IMR-90 (cell line): ENCODE data around the gene CORO1C. TPM values are rescaled to one million over a fixed set of nuclear protein-coding genes. Genes with fewer than 3 reads are reported as not detected.
A peak's percentile ranks its signal among the peaks of the same experiment; 100 is the strongest.

Experiments used
- ATAC-seq: fragments of 200-7000 bp; cut with Tn5 transposase; 2 replicates; pipeline ENCODE4 v1.9.1; 2020; ENCODE audit warnings: low read depth, mild to moderate bottlenecking, moderate library complexity
- BruUV-seq: library from RNA; stranded (reverse); fragments of 400-500 nt; replicated peaks from 2 replicates; lab custom pipeline; 2021; lab: Mats Ljungman, UMichigan
- CTCF ChIA-PET: fragments of 300-600 bp; formaldehyde crosslinking; extraction: SDS; loops from one replicate; lab custom pipeline; 2021; ENCODE audit warnings: antibody characterized with exemption; lab: Yijun Ruan, JAX
- POLR2A ChIA-PET: fragments of 300-600 bp; sonication (Branson Sonifier 250); formaldehyde crosslinking; loops from one replicate; lab custom pipeline; 2022; ENCODE audit warnings: antibody characterized with exemption; ENCODE audit not compliant: unreplicated experiment; lab: Charles Lee
- DNase-seq: peaks from one replicate; pipeline ENCODE4 v3.0.0; 2013
- H2AFZ ChIP-seq: replicated peaks from 2 replicates; pipeline ENCODE3; 2013; ENCODE audit warnings: low read length, mild to moderate bottlenecking; ENCODE audit not compliant: poor library complexity
- H2AK5ac ChIP-seq: 2 replicates; pipeline ENCODE4 v1.6.1; 2013; ENCODE audit warnings: low read depth, low read length, inconsistent platforms
- H2AK9ac ChIP-seq: replicated peaks from 2 replicates; pipeline ENCODE3; 2013; ENCODE audit warnings: mild to moderate bottlenecking, low read depth, low read length, moderate library complexity; ENCODE audit not compliant: poor library complexity
- H2BK120ac ChIP-seq: 2 replicates; pipeline ENCODE4 v1.6.1; 2013; ENCODE audit warnings: low read depth, low read length, inconsistent platforms
- H2BK15ac ChIP-seq: 3 replicates; pipeline ENCODE4 v1.6.1; 2013; ENCODE audit warnings: low read depth, low read length, inconsistent platforms
- H2BK20ac ChIP-seq: 2 replicates; pipeline ENCODE4 v1.6.1; 2013; ENCODE audit warnings: low read depth, mild to moderate bottlenecking, inconsistent platforms, low read length, moderate library complexity
- H2BK5ac ChIP-seq: 2 replicates; pipeline ENCODE4 v1.6.1; 2013; ENCODE audit warnings: mild to moderate bottlenecking, low read depth, low read length, inconsistent platforms; ENCODE audit not compliant: poor library complexity, severe bottlenecking
- H3K14ac ChIP-seq: replicated peaks from 2 replicates; pipeline ENCODE4 v1.6.1; 2013; ENCODE audit warnings: low read depth, low read length, inconsistent platforms
- H3K18ac ChIP-seq: 2 replicates; pipeline ENCODE4 v1.6.1; 2013; ENCODE audit warnings: low read depth, low read length, control low read depth
- H3K23ac ChIP-seq: 2 replicates; pipeline ENCODE4 v1.6.1; 2013; ENCODE audit warnings: low read depth, low read length, inconsistent platforms
- H3K27ac ChIP-seq: 2 replicates; pipeline ENCODE4 v1.5.1; 2013; ENCODE audit warnings: mild to moderate bottlenecking, control low read depth, low read length; ENCODE audit not compliant: insufficient read depth
- H3K27me3 ChIP-seq: 2 replicates; pipeline ENCODE4 v1.6.1; 2013; ENCODE audit warnings: low read length; ENCODE audit not compliant: control insufficient read depth, insufficient read depth
- H3K36me3 ChIP-seq: 2 replicates; pipeline ENCODE4 v1.6.1; 2013; ENCODE audit warnings: low read length, mixed read lengths; ENCODE audit not compliant: control insufficient read depth, insufficient read depth
- H3K4ac ChIP-seq: 2 replicates; pipeline ENCODE4 v1.6.1; 2013; ENCODE audit warnings: low read depth, low read length, inconsistent platforms
- H3K4me1 ChIP-seq: 2 replicates; pipeline ENCODE4 v1.6.1; 2013; ENCODE audit warnings: low read length, mixed read lengths; ENCODE audit not compliant: control insufficient read depth, insufficient read depth
- H3K4me2 ChIP-seq: 2 replicates; pipeline ENCODE4 v1.6.1; 2013; ENCODE audit warnings: low read depth, mild to moderate bottlenecking, control low read depth, low read length, moderate library complexity
- H3K4me3 ChIP-seq: 2 replicates; pipeline ENCODE4 v1.5.1; 2013; ENCODE audit warnings: low read depth, mild to moderate bottlenecking, control low read depth, low read length, moderate library complexity; ENCODE audit not compliant: insufficient read depth
- H3K56ac ChIP-seq: 2 replicates; pipeline ENCODE4 v1.6.1; 2013; ENCODE audit warnings: low read length, inconsistent platforms; ENCODE audit not compliant: insufficient read depth; ENCODE audit errors: extremely low read depth
- H3K79me1 ChIP-seq, 2 experiments: 2 replicates each; pipeline ENCODE4 v1.6.1; 2013; ENCODE audit warnings: low read length in 2 of 2, inconsistent platforms in 1 of 2, low read depth in 1 of 2
- H3K9ac ChIP-seq: 2 replicates; pipeline ENCODE4 v1.6.1; 2013; ENCODE audit warnings: low read depth, low read length, control low read depth
- H3K9me1 ChIP-seq: 2 replicates; pipeline ENCODE4 v1.6.1; 2013; ENCODE audit warnings: low read length, inconsistent platforms; ENCODE audit not compliant: insufficient read depth
- H3K9me3 ChIP-seq: 2 replicates; pipeline ENCODE4 v1.6.1; 2013; ENCODE audit warnings: low read length; ENCODE audit not compliant: control insufficient read depth, insufficient read depth
- H4K20me1 ChIP-seq: 2 replicates; pipeline ENCODE4 v1.6.1; 2013; ENCODE audit warnings: low read length, inconsistent platforms; ENCODE audit not compliant: insufficient read depth
- H4K5ac ChIP-seq: 2 replicates; pipeline ENCODE4 v1.6.1; 2013; ENCODE audit warnings: mild to moderate bottlenecking, low read depth, low read length, control low read depth
- H4K8ac ChIP-seq, 2 experiments: 2 replicates each; pipeline ENCODE4 v1.6.1; 2013; ENCODE audit warnings: low read depth in 2 of 2, low read length in 2 of 2, control low read depth in 1 of 2, inconsistent platforms in 1 of 2
- H4K91ac ChIP-seq: 2 replicates; pipeline ENCODE4 v1.6.1; 2013; ENCODE audit warnings: low read depth, low read length, inconsistent platforms; ENCODE audit not compliant: insufficient read depth
- BHLHE40 ChIP-seq: fragments of 150-350 bp; IDR thresholded peaks from 2 replicates; pipeline ENCODE4 v1.6.1; 2016; ENCODE audit warnings: mild to moderate bottlenecking, low read depth, low read length
- CEBPB ChIP-seq: IDR thresholded peaks from 2 replicates; pipeline ENCODE4 v1.6.1; 2012; ENCODE audit warnings: low read depth, low read length, improper control_type of control experiment
- CHD1 ChIP-seq: IDR thresholded peaks from 2 replicates; pipeline ENCODE4 v1.6.1; 2012; ENCODE audit warnings: low read depth, low read length, improper control_type of control experiment
- CTCF ChIP-seq: conservative IDR thresholded peaks from 2 replicates; pipeline ENCODE4 v1.5.1; 2012; ENCODE audit warnings: mild to moderate bottlenecking, low read depth, low read length, improper control_type of control experiment
- FOS ChIP-seq: fragments of 150-350 bp; IDR thresholded peaks from 2 replicates; pipeline ENCODE4 v1.6.1; 2016; ENCODE audit warnings: low read depth, low read length
- MAFK ChIP-seq: IDR thresholded peaks from 2 replicates; pipeline ENCODE4 v1.6.1; 2012; ENCODE audit warnings: low read depth, low read length, improper control_type of control experiment
- MAZ ChIP-seq: IDR thresholded peaks from 2 replicates; pipeline ENCODE4 v1.6.1; 2012; ENCODE audit warnings: low read depth, mild to moderate bottlenecking, low read length, improper control_type of control experiment, moderate library complexity, borderline replicate concordance
- MXI1 ChIP-seq: IDR thresholded peaks from 2 replicates; pipeline ENCODE4 v1.6.1; 2012; ENCODE audit warnings: low read depth, mild to moderate bottlenecking, low read length, moderate library complexity, borderline replicate concordance
- NFE2L2 ChIP-seq: fragments of 150-350 bp; IDR thresholded peaks from 2 replicates; pipeline ENCODE4 v1.6.1; 2016; ENCODE audit warnings: low read depth, mild to moderate bottlenecking, low read length
- POLR2A ChIP-seq: IDR thresholded peaks from 2 replicates; pipeline ENCODE4 v1.6.1; 2012; ENCODE audit warnings: mild to moderate bottlenecking, low read depth, low read length
- RAD21 ChIP-seq: IDR thresholded peaks from 2 replicates; pipeline ENCODE4 v1.6.1; 2012; ENCODE audit warnings: low read length, improper control_type of control experiment
- RCOR1 ChIP-seq: IDR thresholded peaks from 2 replicates; pipeline ENCODE4 v1.6.1; 2012; ENCODE audit warnings: mild to moderate bottlenecking, low read length, improper control_type of control experiment; ENCODE audit not compliant: insufficient replicate concordance
- RFX5 ChIP-seq: IDR thresholded peaks from 2 replicates; pipeline ENCODE4 v1.8.0; 2012; ENCODE audit warnings: low read depth, mild to moderate bottlenecking, low read length, moderate library complexity
- SMC3 ChIP-seq: fragments of 150-350 bp; IDR thresholded peaks from 2 replicates; pipeline ENCODE4 v1.6.1; 2016; ENCODE audit warnings: low read depth, mild to moderate bottlenecking, antibody characterized with exemption, low read length, moderate library complexity
- dilution Hi-C: fragments of 300-500 bp; cut with HindIII; formaldehyde crosslinking; loops from one replicate; pipeline ENCODE4 v1.14.3; 2018; ENCODE audit warnings: low sequenced_read_pairs; ENCODE audit not compliant: unreplicated experiment
- in situ Hi-C: fragments of 300-500 bp; cut with MboI; formaldehyde crosslinking; loops from 3 replicates; pipeline ENCODE4 v1.14.3; 2019; ENCODE audit warnings: low sequenced_read_pairs, inconsistent platforms, mixed read lengths
- intact Hi-C: fragments of 100-400 bp; cut with micrococcal nuclease; formaldehyde crosslinking; loops from 2 replicates; pipeline ENCODE4 v1.10.0; 2022
- polyA plus RNA-seq, 3 experiments: library from polyadenylated mRNA; depleted of rRNA; stranded (reverse); fragments of >200 nt; gene quantifications; 2 replicates each; pipeline ENCODE4 v1.2.3, GENCODE V29; 2012; ENCODE audit warnings: low replicate concordance in 1 of 3
- total RNA-seq: library from RNA; depleted of rRNA; stranded (reverse); fragments of >200 nt; gene quantifications from 2 replicates; pipeline ENCODE4 v1.2.3, GENCODE V29; 2012
- TF ChIP-seq, protein P1 (sequence below): fragments of 150-350 bp; IDR thresholded peaks from 2 replicates; pipeline ENCODE4 v1.6.1; 2016; ENCODE audit warnings: low read depth, mild to moderate bottlenecking, low read length, moderate library complexity, borderline replicate concordance
- TF ChIP-seq, protein P2 (sequence below): fragments of 150-350 bp; IDR thresholded peaks from 2 replicates; pipeline ENCODE4 v1.6.1; 2017; ENCODE audit warnings: mild to moderate bottlenecking, antibody characterized with exemption, low read length, low read depth

Gene CORO1C
- total and polyA plus RNA-seq, 2 of the 4 experiments (the other 2 are of a cell fraction) = 675 to 1,100 TPM

GRCh38 chr12:108690191-108690518 lies 41.2 kb downstream of the CORO1C start:
- Histone ChIP-seq H4K20me1 (peaks cover 56% of the 10 kb centered on the region), H2AFZ (no peak overlapping the region), H3K4ac (peak overlapping the region; percentile 94), H3K4me1 (peaks cover 40% of the 10 kb centered on the region), H3K36me3 (peaks cover 11% of the 10 kb centered on the region), H3K79me1 (peaks cover 8 to 41% of the 10 kb centered on the region in 2 experiments; a peak in 3 of 4 replicates), H2AK5ac (peak overlapping the region; percentile 56), H2BK120ac (peak overlapping the region; percentile 97), H2BK20ac (peak overlapping the region; percentile 73), H2BK15ac (peak overlapping the region; percentile 61; the same call in 1 of the 3 replicates), H3K9ac (peak overlapping the region; percentile 90), H3K4me2 (peak overlapping the region; percentile 80), H2BK5ac (peak overlapping the region; percentile 98), H4K91ac (peak overlapping the region; percentile 70), H3K18ac (peak overlapping the region; percentile 64), H3K23ac (peak overlapping the region; percentile 78), H3K4me3 (no peak overlapping the region), H3K9me3 (no peaks in the 10 kb centered on the region), H4K5ac (peak overlapping the region; percentile 76), H3K9me1 (peaks cover 13% of the 10 kb centered on the region), H3K27ac (peak overlapping the region; percentile 96), H3K56ac (peak overlapping the region; percentile 89), H3K14ac (peak overlapping the region; percentile 91), H4K8ac (peak overlapping the region; percentile 82 to 99), H3K27me3 (no peaks in the 10 kb centered on the region), H2AK9ac (peak overlapping the region; percentile 18)
- intact Hi-C loops (no loop called here), dilution Hi-C loops (no loop called here), in situ Hi-C loops (no loop called here)
- CTCF ChIA-PET = interaction anchor here (0.6 to 1.6 kb wide), 5 partner anchors 13 to 259 kb away, joined by 3 to 5 read pairs (median 3); no protein-coding TSS in a partner anchor
- no TSS peak for BruUV-seq
- TF ChIP-seq MXI1 (no peak), CTCF (no peak), FOS (no peak), SMC3 (no peak), RAD21 (no peak), NFE2L2 (no peak), MAZ (no peak), MAFK (no peak), BHLHE40 (no peak), POLR2A (no peak), RCOR1 (no peak), CEBPB (no peak), RFX5 (no peak), CHD1 (no peak)
- TF ChIP-seq, protein P1, sequence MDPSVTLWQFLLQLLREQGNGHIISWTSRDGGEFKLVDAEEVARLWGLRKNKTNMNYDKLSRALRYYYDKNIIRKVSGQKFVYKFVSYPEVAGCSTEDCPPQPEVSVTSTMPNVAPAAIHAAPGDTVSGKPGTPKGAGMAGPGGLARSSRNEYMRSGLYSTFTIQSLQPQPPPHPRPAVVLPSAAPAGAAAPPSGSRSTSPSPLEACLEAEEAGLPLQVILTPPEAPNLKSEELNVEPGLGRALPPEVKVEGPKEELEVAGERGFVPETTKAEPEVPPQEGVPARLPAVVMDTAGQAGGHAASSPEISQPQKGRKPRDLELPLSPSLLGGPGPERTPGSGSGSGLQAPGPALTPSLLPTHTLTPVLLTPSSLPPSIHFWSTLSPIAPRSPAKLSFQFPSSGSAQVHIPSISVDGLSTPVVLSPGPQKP = no peak
- TF ChIP-seq, protein P2, sequence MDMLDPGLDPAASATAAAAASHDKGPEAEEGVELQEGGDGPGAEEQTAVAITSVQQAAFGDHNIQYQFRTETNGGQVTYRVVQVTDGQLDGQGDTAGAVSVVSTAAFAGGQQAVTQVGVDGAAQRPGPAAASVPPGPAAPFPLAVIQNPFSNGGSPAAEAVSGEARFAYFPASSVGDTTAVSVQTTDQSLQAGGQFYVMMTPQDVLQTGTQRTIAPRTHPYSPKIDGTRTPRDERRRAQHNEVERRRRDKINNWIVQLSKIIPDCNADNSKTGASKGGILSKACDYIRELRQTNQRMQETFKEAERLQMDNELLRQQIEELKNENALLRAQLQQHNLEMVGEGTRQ = no peak
- POLR2A ChIA-PET = interaction anchor here (0.7 to 0.9 kb wide), 3 partner anchors 11 to 40 kb away, joined by 3 to 5 read pairs (median 4); no protein-coding TSS in a partner anchor
- ATAC-seq (no peak), DNase-seq (no peak)
